GM06990 (cell line): Measurements from ENCODE around the gene SIPA1L3.
A peak's percentile ranks its signal among the peaks of the same experiment; 100 is the strongest.

ENCODE experiments used
- DNase-seq: peaks from one replicate; pipeline ENCODE4 v3.0.0-alpha.2; 2011; ENCODE audit not compliant: insufficient read length; ENCODE audit errors: extremely low read depth
- H3K27me3 ChIP-seq: replicated peaks from 2 replicates; pipeline ENCODE4 v1.6.0; 2011; ENCODE audit warnings: low read length; ENCODE audit not compliant: control insufficient read depth, insufficient read depth
- H3K36me3 ChIP-seq: 2 replicates; pipeline ENCODE4 v1.5.1; 2011; ENCODE audit warnings: low read length; ENCODE audit not compliant: control insufficient read depth, insufficient read depth
- H3K4me3 ChIP-seq: replicated peaks from 2 replicates; pipeline ENCODE4 v1.5.1; 2011; ENCODE audit warnings: low read depth, mild to moderate bottlenecking, control low read depth, low read length
- CTCF ChIP-seq: IDR thresholded peaks from 2 replicates; pipeline ENCODE4 v1.5.1; 2011; ENCODE audit warnings: low read length, control low read depth, mild to moderate bottlenecking, inconsistent platforms; ENCODE audit not compliant: insufficient read depth, poor library complexity, severe bottlenecking

Gene SIPA1L3

GRCh38 chr19:38076337-38076736 lies 169.3 kb downstream of the SIPA1L3 start:
- peaks cover 9% of the 10 kb centered on the region for H3K36me3 ChIP-seq
- no peak for DNase-seq

GRCh38 chr19:38078302-38078930 lies 171.4 kb downstream of the SIPA1L3 start:
- no peak overlapping the region for H3K4me3 ChIP-seq
- TF ChIP-seq CTCF: no peak
- peaks cover 16% of the 10 kb centered on the region for H3K36me3 ChIP-seq
- no peaks in the 10 kb centered on the region for H3K27me3 ChIP-seq
- DNase-seq: no peak

More at GRCh38 chr19:38076337-38076736, 169.3 kb downstream of the SIPA1L3 start:
- Histone ChIP-seq H3K4me3 (no peak overlapping the region), H3K27me3 (no peaks in the 10 kb centered on the region)
- no peak for TF ChIP-seq CTCF

DNA sequence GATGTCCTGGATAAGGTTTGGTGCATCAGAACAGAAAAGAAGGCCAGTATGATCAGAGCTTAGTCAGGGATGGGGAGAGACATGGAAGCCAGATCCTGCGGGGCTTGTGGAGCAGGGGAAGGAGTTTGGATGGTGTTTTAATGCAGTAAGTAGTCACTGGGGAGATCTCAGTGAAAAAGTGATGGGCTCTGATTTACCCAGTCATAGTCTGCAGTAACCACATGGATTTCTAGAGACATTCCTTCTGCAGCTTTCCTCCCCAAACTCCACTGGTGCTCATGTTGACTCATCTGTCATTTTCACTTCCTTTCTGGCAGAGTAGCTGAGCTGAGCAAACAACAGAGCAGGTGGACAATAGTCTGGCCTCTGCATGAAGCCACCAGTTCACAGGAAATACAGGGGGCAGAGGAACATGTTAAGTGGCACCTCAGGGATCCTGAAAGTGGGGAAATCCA lies 172.9 kb downstream of the SIPA1L3 start:
- Histone ChIP-seq H3K36me3 (peaks cover 15% of the 10 kb centered on the region), H3K4me3 (no peak overlapping the region), H3K27me3 (no peaks in the 10 kb centered on the region)
- TF ChIP-seq CTCF: no peak
- peak; percentile 71 for DNase-seq

- H3K36me3 ChIP-seq: peaks cover 17% of the 10 kb centered on the region
- no peak for TF ChIP-seq CTCF
- H3K27me3 ChIP-seq: no peaks in the 10 kb centered on the region
- no peak for DNase-seq
- no peak overlapping the region for H3K4me3 ChIP-seq
Observed at GRCh38 chr19:38081547-38082255, 174.7 kb downstream of the SIPA1L3 start.

DNA sequence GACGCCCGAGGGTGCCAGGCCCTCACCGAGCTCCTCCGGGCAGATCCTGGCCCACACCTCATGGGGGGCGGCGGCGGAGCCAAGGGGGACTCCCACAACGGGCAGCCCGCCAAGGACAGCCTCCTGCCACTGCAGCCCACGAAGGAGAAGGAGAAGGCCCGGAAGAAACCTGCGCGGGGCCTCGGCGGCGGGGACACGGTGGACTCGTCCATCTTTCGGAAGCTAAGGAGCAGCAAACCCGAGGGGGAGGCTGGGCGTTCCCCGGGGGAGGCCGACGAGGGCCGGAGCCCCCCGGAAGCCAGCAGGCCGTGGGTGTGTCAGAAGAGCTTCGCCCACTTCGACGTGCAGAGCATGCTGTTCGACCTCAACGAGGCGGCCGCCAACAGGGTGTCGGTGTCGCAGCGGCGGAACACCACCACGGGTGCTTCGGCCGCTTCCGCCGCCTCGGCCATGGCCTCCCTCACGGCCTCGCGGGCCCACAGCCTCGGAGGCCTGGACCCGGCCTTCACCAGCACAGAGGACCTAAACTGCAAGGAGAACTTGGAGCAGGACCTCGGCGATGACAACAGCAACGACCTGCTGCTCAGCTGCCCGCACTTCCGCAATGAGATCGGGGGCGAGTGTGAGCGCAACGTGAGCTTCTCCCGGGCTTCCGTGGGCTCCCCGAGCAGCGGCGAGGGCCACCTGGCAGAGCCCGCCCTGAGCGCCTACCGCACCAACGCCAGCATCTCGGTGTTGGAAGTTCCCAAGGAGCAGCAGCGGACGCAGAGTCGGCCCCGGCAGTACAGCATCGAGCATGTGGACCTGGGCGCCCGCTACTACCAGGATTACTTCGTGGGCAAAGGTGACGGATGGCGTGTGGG lies 175.5 kb downstream of the SIPA1L3 start:
- no peak overlapping the region for H3K4me3 ChIP-seq
- peaks cover 17% of the 10 kb centered on the region for H3K36me3 ChIP-seq
- no peak for DNase-seq
- H3K27me3 ChIP-seq: no peaks in the 10 kb centered on the region
- TF ChIP-seq CTCF: no peak
